ENCODE data around the gene PRG2.

The PRG2 gene, protein sequence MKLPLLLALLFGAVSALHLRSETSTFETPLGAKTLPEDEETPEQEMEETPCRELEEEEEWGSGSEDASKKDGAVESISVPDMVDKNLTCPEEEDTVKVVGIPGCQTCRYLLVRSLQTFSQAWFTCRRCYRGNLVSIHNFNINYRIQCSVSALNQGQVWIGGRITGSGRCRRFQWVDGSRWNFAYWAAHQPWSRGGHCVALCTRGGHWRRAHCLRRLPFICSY

DNA sequence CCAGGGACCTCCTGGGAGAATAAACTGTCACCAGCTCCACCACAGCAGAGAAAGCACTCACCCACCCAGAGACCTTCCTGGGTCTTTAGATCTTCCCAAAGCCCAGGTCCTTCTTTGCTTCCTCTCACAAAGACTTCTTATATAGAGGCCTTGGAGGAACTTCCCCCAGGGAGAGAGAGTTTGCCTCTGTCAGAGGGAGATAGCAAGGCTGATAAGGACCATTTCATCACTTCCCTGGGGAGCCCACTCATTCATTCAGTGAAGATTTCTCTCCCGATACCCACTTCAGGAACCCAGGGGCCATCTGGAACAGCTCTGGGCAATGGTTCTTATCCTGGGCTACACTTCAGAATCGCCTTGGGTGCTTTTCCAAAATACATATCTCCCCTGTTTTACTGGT lies at the start of gene PRG2:
TSS of gene PRG2 (minus strand) at position 116 of the 400 bp plus-strand sequence. CDS start 706 bp downstream, outside the sequence.
- DNase-seq, result no peak

DNA sequence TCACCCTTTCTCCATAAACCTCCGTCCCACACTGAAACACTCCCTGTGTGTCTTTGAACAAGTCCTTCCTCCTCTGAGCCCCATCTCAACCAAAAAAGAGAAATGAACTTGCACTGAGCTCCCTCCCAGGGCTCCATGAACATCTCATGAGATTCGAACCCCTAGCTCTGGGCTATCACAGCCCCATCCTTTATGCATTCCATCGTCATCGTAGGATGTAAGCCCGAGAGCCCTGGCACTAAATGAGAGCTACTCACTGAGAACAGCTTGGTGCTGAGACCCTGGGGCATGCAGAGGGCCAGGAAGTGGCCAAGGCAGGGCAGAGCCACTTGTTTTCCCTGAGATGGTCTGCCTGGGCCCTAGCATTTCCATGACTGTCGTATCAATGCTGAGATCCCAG lies 49.3 kb upstream of the PRG2 start:
- DNase-seq, result no peak

DNA sequence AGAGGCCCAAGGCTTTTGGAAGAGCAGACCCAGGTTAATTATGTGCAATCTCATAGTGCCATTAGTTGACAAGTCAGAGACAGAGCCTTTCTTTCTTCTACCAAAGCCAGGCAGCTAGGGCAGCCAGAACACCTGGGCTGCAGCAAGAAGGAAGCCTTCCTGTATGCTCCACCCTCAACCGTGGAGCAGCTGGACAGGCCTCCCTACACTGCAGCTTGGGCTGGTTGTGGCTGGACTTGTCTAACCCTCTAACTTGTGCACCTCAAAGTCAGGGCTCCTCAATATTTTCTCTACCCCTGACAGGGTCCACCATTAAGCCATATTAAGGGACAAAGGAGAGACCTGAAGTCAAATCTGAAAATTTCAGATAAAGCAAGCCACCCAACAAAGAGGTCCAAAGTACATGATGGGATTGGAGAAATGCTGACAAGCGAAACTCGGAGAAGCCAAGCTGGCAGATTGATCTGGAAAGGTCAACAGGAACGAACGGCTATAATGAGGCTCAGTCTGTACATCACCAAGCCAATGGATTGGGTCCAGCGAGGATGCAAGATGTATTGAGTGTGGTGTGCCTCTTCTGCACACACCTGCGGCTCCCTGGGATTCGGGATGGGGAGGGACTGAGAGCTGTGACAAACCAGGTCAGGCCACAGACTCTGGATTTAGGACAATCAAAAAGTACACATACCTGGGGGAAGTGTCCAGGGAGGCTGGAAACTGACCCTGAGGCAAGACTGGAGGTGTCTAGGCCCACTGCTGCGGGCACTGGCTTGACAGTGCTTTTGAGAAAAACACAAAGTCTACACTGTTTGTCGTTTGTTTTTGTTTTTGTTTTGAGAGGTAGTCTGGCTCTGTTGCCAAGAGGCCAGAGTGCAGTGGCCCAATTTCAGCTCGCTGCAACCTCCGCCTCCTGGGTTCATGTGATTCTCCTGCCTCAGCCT lies 48.2 kb upstream of the PRG2 start:
- DNase-seq, result no peak

DNA sequence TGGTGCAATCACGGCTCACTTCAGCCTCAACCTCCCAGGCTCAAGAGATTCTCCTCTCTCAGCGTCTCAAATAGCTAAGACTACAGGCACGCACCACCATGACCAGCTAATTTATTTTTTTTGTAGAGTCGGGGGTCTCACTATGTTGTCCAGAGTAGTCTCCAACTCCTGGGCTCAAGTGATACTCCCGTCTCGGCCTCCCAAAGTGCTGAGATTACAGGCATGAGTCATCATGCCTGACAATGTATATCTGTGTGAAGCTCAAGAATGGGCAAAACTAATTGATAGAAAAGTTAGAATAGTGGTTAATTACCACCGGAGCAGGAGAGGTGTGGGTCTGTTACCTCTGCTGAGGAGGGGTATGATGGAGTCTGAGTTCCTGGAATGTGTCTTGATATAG lies 45.6 kb upstream of the PRG2 start:
- no peak for DNase-seq

DNA sequence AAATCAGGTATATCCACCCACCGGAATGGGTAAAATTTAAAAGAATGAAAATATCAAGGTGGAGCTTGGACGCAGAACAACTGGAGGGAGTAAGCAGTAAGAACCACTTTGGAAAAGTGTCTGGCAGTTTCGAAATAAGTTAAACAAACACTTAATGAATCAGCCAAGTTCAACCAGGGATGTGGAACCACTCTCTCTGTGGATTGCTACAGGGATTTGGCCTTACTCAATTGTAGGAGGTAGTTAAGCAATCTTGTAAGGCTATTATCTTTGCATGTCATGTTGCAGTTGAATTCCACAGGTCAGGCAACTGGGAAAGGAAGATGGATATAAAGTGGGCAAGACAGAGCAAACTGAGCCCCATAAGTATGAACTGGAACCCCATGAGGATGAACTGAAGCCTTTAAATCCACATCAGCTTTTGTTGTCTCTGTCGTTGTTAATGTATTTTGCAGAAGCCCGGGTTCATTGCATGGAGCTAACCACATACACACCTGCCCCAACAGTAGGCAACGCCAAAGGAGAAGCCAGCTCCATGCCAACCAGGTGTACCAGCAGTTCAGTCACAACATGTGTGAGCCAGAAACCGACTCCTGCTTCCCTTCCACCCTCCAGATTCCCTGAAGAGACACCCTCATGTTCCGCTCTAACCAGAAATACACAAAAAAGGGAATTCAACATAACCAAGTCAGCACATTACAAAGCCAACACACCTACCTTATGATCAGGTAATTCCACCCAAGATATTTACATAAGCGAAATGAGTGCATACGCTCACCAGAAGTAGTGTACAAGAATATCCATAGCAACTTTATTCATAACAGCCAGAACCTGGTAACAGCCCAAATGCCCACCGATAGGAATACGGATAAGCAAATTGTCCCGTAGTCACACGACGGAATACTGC lies 44.4 kb upstream of the PRG2 start:
- peak; percentile 92 for DNase-seq

DNA sequence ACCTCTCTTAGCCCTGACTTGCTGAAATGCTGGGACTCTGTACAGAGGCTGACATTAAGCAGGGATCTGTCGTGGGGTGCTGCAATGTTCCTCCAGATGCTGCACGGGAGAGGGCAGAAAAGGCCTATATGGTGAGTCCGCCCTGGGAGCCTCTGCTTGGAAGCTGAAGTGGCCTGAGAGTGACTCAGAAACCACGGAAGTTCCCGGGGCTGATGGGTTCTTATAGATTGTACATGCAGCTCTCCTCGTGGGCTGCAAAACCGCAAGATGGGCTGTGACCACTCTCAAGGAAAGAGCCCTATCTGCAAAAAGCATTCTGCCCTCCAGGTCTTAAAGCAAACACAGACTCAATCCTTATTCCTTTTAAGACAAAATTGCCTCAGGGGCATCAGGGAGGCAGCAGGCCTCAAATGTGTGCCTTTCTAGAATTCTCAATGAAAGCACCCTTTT lies 42.3 kb upstream of the PRG2 start:
- DNase-seq, result peak; percentile 86

DNA sequence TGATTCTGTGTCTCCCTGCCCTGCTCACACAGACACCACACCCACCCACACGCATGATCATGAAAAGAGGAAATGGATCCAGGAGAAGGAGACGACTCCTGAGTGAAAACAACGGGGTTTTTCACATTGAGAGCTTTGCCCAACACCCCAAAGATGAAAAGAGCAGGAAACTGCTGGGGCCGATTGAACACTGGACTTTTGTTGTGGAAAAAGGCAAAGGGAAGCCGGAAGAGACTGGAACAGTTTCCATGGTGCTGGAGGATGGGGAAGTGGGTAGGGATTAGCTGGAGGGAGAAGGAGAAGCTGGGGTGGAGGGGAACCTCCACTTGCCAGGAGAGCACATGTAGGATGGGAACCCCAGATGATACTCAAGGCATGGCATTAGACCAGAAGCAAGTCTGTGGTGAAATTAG lies 41.7 kb upstream of the PRG2 start:
- no peak for DNase-seq

DNA sequence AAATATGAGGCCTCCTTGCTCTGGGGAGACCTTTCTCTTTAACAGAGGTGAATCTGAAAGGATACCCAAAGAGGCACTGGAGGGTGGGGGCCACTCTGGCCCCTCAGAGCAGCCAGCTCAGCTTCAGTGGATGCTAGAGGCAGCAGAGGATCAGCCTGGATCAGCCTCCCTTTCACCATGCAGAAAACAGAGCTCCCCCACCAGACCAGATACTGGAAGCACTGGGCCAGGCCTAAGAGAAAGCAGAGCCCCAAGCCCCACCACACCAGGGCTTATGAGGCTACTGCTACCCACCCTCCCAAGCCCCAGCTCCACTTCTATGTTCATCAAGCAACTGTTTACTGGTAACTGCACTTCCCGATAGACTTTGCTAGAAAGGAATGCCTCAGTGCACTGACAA lies 40.5 kb upstream of the PRG2 start:
- no peak for DNase-seq

DNA sequence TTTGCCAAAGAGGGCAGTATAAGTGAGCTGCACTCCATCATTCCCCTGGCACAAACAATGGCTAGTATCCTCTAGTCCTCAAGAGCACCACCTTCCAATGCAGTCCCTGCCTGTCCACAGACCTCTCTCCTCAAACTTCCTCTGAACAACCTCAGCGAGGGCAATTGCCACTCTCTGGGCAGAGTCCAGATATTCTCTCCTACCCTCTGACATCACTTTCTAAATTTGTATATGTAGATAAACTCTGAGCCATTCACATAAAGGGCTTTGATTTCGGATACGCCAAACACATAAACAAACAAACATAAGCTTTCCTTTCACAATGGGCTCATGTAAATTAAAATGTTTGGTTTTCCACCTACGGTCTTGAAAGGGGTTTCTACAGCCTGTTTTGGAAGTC lies 39.5 kb upstream of the PRG2 start:
- DNase-seq, result no peak

DNA sequence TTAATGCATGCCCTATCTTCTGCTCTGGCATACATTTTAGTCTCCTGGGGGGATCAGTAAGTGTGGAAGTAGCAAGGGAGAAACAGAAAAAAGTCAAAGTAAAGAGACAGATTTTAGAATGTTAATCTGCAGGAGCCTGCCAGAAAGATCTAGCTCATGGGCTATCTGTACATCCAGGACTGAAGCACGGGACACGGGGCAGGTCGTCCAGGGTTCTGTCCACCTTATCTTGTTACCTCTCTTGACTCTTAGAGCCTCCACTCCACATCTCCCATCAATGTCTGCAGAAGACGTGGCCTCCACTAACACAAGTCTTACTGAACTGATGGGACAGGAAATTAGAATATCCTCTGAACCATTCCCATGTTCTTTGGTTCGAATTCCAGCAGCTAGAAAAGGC lies 38.2 kb upstream of the PRG2 start:
- no peak for DNase-seq

DNA sequence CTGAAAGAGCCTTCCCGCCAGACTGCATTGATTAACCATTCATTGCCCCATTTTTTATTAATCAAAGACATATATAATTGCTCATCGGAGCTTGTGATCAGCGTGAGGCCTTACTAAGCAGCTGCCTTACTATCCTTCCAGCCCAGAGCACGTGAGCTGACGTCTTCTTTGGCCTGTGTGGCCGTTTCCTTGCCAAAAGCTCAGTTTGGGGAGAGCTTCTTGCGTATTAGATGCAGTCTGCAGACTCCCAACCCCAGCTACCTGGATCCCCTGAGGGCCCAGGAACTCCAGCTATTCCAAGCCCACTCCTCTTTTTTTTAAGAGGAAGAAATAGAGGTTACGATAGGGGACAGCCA lies 37.3 kb upstream of the PRG2 start:
- DNase-seq, result no peak

DNA sequence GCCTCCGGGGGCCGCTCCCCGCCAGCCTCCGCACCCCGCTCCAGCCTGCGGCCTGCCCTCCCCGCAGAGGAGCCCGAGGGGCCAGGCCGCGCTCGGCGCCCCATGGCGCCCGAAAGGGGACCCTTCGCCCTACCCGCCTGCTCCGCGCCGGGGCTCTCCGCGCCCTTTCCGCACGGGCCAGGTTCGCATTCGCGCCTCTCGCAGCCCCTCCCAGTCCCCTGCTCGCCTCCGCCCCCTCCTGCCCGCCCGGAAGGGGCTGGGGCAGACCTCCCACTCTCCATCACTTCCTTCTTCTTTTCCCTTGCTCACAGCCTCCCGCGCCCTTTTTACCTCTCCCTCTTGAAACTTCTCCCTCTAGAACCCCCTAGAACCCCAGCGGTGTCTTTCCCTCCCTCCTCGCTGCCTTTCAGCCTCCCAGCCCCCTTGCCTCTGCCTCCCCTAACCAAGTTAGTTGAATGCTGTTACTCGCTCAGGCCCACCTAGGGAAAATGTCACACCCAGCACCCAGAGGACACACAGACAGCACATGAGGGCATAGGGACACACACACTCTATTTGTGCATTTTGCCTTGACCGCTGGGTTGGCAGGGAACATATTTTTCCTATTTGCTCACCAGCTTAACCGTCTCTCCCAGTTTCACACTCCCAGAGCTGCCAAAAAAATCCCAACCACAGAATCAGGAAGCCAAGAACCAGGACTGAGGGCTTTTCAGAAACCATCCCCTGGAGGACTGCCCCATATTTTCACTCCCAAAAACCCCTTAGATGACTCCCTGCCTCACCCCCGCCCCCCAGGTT lies 36.7 kb upstream of the PRG2 start, which contains the start of gene SLC43A3:
TSS of gene SLC43A3 (minus strand) at position 193 of the 798 bp plus-strand sequence. CDS start 949 bp downstream, outside the sequence.
- DNase-seq, result peak; percentile 95

DNA sequence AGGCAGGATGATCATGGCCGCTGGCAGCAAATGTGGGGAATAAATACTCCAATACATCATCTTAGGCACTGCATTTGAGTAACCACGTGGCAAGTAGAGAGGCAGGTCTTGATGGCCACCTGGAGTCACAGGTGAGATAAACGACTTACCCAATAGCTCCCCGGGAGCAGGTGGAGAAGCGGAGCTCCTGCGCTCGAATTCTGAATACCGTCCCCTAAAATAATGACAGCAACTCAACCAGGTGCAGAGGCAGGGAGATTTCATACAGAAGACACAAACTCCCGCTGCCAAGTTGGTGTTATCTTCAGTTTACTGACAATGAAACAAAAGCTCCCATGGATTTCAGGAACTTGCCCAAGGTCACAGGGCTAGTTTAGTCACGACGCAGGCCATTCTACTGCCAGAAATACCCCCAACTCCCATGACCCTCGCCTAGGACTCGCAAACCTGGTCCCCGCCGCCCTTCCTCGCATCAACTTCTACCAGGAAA lies 36.0 kb upstream of the PRG2 start:
- DNase-seq, result no peak

DNA sequence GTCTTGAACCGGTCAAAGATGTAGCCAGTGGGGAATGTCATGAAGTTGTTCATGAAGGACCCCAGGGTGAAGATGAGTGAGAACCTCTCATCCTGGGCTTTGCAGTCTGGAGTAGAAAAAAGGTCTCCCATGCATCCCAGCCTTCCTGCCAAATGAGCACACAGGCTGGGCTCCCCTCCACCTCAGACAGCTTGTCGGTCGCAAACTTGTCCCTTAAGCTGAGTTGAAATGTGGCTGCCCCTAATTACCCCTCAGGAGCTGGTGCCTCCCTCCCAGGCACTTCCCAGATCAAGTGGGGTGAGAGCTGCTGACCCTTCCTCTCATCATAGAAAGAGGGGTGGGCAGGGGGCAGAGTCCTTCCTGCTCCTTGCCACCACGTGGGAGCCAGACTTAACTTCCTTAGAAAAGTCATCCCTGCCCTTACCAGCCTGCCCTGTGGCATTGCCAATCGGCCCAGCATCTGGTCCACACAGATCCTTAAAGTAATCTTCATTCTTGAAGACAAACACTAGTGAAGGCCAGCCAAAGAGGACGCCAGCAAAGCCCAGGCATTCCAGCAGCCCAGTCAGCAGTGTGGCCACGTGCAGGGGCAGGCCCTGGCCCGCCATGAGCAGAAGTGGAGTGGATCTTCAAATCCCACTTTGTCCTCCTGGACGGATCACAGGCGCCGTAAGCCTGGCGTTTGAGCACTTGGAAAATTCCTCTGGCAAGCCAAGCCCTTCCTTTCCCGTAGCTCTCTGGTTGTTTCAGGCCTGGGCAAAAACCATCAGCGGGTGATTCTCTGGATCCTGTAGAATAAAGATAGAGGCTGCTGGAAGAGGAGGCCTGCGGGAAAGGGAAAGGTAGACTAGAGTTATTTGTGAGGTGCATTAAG lies 35.4 kb upstream of the PRG2 start:
- DNase-seq, result peak; percentile 25

DNA sequence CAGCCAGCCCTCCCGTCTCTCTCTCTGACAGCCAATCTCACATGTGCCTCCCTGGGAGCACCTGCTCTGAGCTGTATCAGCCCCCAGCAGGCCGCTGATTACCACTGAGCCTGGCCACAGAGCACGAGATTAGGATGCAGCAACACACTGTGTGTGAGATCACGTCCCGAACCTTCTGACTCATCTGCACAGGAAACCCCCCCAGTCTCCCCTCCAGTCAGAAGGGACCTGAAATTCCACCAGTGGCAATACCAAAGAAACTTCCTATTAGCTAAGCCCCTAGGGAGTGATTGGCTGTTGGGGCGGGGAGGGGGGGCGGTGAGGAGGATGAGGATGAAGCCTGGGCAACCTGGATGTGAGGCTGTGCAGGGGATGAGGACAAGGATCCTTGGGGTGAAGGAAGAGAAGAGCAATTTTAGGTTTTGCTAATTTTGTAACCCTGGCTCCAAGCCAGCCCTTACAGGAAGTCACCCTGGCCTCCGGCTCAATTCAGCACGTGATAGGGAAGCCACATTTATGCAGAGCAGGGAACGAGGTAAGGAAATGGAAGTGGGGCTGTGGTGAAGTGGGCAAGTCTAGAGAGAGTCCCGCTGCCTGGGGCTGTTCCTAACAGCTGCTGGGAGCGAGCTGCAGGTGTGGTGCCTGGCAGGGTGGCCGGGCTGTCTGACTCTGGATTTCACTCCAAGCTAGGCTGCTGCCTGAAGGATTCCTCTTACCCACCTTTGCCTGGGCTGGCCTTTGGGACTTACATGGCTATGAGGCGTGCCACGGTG lies 34.5 kb upstream of the PRG2 start:
- peak; percentile 90 for DNase-seq

DNA sequence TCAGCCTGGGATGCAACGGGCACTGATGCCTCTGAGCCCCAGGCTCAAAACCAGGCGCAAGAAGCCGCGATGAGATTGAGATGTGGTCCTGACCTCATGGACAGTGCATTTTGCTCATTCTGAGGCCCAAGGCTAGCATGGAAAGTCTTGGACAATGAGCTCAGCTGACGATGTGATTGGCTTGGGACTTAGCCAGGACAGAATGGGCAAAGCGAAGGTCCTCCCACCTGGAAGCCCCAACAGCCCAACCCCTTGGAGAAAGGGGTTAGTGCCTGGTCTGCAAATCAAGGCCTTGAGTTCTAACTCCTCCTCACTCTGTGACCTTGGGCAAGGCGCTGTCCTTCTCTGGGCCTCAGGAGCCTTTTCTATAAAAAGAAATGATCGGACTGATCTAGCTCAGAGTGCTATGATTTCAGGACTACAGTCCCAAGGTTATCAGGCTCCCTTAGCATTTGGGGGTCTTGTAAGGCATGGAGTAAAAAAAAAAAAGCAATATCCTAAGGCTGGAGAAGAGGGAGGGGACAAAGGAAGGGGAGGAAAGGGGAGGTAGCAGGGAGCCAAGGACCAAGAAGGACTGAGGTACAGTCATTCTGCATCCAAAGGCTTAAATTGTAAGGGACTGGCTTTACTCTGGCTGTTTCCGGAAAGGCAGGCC lies 33.8 kb upstream of the PRG2 start:
- no peak for DNase-seq

DNA sequence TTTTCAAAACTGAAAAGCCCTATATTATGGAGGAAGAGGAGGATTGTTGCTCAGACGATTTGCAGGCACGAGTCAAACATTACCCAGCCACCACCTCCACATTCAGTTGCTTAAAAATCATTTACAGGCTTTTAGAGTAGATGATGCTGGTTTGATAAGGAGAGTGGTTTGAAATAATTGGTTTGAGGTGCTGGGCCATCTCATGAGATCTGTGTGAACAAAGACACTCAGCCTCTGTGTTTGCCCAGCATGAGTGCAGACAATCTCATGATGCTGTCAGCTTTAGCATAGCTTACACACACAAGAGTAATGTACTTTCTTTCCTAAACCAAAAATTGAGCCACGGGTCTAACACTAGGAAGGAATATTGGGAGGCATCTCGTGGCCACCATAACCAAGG lies 32.2 kb upstream of the PRG2 start:
- no peak for DNase-seq

DNA sequence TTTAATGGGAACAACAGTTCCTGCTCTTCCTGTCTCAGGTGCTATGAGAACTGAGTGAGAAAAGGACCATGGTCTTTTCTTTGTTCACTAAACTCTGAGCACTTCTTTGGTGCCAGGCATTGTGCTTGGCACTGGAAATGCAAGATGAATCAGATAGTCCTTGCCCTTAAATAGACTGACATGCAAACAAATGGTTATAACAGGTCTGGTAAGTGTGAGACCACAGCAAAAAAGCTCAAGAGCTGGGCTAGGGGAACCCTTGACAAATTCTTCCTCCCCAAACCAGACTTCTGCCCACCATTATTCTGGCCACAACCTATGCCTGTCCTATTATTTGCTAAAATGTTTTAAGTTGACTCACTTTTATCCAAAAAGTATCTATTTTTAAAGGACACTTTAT lies 31.4 kb upstream of the PRG2 start:
- DNase-seq, result no peak

DNA sequence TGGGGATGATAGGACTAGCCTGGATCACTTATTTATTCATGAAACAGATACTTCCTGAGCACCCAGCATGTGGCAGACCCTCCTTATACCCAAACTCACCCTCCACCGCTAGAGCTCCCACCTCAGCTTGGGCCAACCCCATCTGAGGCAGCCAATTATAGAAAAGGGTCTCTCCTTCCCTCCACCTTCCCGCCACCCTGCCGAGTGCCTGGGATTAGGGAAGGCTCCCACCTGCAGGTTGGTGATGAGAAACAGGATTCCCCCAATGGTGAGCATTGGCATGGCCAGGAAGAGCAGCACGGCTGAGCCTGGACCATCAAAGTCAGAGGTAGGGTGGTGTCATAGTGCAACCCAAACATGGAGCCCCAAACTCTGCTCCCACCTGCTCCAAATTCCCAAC lies 30.6 kb upstream of the PRG2 start:
- DNase-seq, result no peak

DNA sequence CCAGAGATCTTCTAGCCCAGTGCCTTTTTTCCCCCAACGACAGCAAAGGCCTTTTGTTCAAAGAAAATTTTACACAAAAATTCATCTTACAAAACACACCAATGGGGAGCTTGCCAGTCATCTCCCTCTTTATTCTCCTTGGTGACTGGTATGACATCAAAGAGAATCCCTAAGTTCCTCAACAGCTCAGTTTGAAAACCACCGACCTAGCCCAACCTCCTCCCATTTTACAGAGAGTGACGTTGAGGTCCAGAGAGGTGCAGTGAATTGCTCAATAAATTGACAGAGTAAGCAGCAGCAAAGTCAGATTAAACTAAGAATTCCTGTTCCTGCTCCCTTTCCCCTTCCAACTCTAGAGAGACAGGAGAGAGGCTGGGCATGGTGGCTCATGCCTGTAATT lies 28.7 kb upstream of the PRG2 start:
- no peak for DNase-seq

All from fibroblast of upper back skin (primary cell).